ENCODE data around the gene RNF151. TPM values are rescaled to one million over a fixed set of nuclear protein-coding genes. Genes with fewer than 3 reads are reported as not detected.

Gene RNF151
- polyA plus RNA-seq, 2 of the 4 experiments (the other 2 are of a cell fraction) = not detected

- TF ChIP-seq ATOH8 (CRISPR knock-in tag; IDR thresholded peaks at IDR 0.05; ENCODE audit: low read depth) (no peak), HOXB13 (CRISPR knock-in tag; IDR thresholded peaks at IDR 0.05; ENCODE audit: low read depth) (no peak), FOSB (CRISPR knock-in tag; IDR thresholded peaks at IDR 0.05) (no peak), BCL3 (IDR thresholded peaks at IDR 0.05) (no peak)
These were observed 34.3 kb upstream of the RNF151 start (continued) for GRCh38 chr16:1932050-1933028.

- 83% methylated on average over 21 of the region's 23 CpGs for WGBS (ENCODE audit: missing lambda C conversion rate)
- Histone ChIP-seq H3K4me1 (peaks cover 38% of the 10 kb centered on the region), H3K27ac (peak overlapping the region; percentile 66 to 76; a peak in 4 of 6 replicates), H3K4me2 (no peak overlapping the region), H3K9me3 (no peaks in the 10 kb centered on the region), H3K4me3 (no peak overlapping the region)
- no peak for DNase-seq (ENCODE audit: low read depth in 1 of 2, low spot score in 1 of 2)
- ATAC-seq = no peak
- TF ChIP-seq MAZ (IDR thresholded peaks at IDR 0.05; ENCODE audit: borderline replicate concordance, low read depth, low read length) (no peak), FOSB (CRISPR knock-in tag; IDR thresholded peaks at IDR 0.05) (no peak), EP300 (IDR thresholded peaks at IDR 0.05) (no peak), ATOH8 (CRISPR knock-in tag; IDR thresholded peaks at IDR 0.05; ENCODE audit: low read depth) (no peak)
- POLR2A ChIA-PET = no interaction called here
- no peak for FAIRE-seq
- CTCF ChIA-PET = interaction anchor here (0.6 to 12.9 kb wide), 9 partner anchors 8 to 92 kb away, joined by 3 to 396 read pairs (median 11); partner anchors contain the start of genes MEIOB and MSRB1
These were observed 33.5 kb upstream of the RNF151 start for GRCh38 chr16:1933097-1933661.

- no peaks in the 10 kb centered on the region for H3K9me3 ChIP-seq
- H3K27ac ChIP-seq = no peak overlapping the region
- FAIRE-seq (no peak), DNase-seq (ENCODE audit: low read depth in 1 of 2, low spot score in 1 of 2) (no peak), ATAC-seq (no peak)
- WGBS (ENCODE audit: missing lambda C conversion rate) = 92% methylated on average over 11 of the region's 11 CpGs
- ChIA-PET CTCF (interaction anchor here (1.2 to 12.9 kb wide), 3 partner anchors 8 to 69 kb away, joined by 3 to 396 read pairs (median 63); partner anchors contain the start of gene MEIOB), POLR2A (no interaction called here)
- H3K4me3 ChIP-seq = no peak overlapping the region
- no peak for TF ChIP-seq BHLHE40 (IDR thresholded peaks at IDR 0.05; ENCODE audit: low read depth, low read length)
- TF ChIP-seq CBX2 (IDR thresholded peaks at IDR 0.05; ENCODE audit: borderline replicate concordance, low read depth) = no peak
- TF ChIP-seq NR3C1 (IDR thresholded peaks at IDR 0.05) = no peak
- TF ChIP-seq JUN (IDR thresholded peaks at IDR 0.05) = no peak
- TF ChIP-seq MAX (IDR thresholded peaks at IDR 0.05) = no peak
- TF ChIP-seq EP300 (IDR thresholded peaks at IDR 0.05) = no peak
- TF ChIP-seq FOXS1 (CRISPR knock-in tag; IDR thresholded peaks at IDR 0.05) = no peak
- TF ChIP-seq ZNF302 (CRISPR knock-in tag; IDR thresholded peaks at IDR 0.05) = no peak
- TF ChIP-seq ZFP36 (IDR thresholded peaks at IDR 0.05; ENCODE audit: borderline replicate concordance, partially characterized antibody) = no peak
- H3K4me1 ChIP-seq = peaks cover 33% of the 10 kb centered on the region
- no peak overlapping the region for H3K4me2 ChIP-seq
These were observed 29.6 kb upstream of the RNF151 start for GRCh38 chr16:1936945-1937479.

GRCh38 chr16:1938316-1938715 is 28.3 kb upstream of the RNF151 start:
- Histone ChIP-seq H3K4me3 (no peak overlapping the region), H3K27ac (no peak overlapping the region), H3K4me2 (no peak overlapping the region), H3K4me1 (peaks cover 28% of the 10 kb centered on the region), H3K9me3 (no peaks in the 10 kb centered on the region)
- DNase-seq (ENCODE audit: low read depth in 1 of 2, low spot score in 1 of 2) (no peak), ATAC-seq (no peak), FAIRE-seq (no peak)
- ChIA-PET CTCF (interaction anchor here (1.2 to 7.1 kb wide), 3 partner anchors 9 to 81 kb away, joined by 3 to 63 read pairs (median 5); no protein-coding TSS in a partner anchor), POLR2A (interaction anchor here (0.6 to 1.4 kb wide), 2 partner anchors 10 to 26 kb away, joined by 3 read pairs; partner anchors contain the start of gene RPS2)
- 88% methylated on average over 7 of the region's 10 CpGs for WGBS (ENCODE audit: missing lambda C conversion rate)
- no peak for TF ChIP-seq MYC (IDR thresholded peaks at IDR 0.05; ENCODE audit: borderline replicate concordance, low read length)
- no peak for TF ChIP-seq EHMT2 (IDR thresholded peaks at IDR 0.05; ENCODE audit: low read depth)
- TF ChIP-seq HOXB13 (CRISPR knock-in tag; IDR thresholded peaks at IDR 0.05; ENCODE audit: low read depth) = no peak
- TF ChIP-seq HOXA7 (CRISPR knock-in tag; IDR thresholded peaks at IDR 0.05) = no peak
- TF ChIP-seq FOXS1 (CRISPR knock-in tag; IDR thresholded peaks at IDR 0.05) = no peak
- TF ChIP-seq MAX (IDR thresholded peaks at IDR 0.05) = no peak
- TF ChIP-seq POLR2A (IDR thresholded peaks at IDR 0.05; ENCODE audit: low read length) = no peak
- TF ChIP-seq RARB (CRISPR knock-in tag; IDR thresholded peaks at IDR 0.05) = no peak
- no peak for TF ChIP-seq MAFK (IDR thresholded peaks at IDR 0.05; ENCODE audit: partially characterized antibody)
- no peak for TF ChIP-seq ZSCAN20 (CRISPR knock-in tag; IDR thresholded peaks at IDR 0.05)
- no peak for TF ChIP-seq CHD2 (IDR thresholded peaks at IDR 0.05; ENCODE audit: low read length, partially characterized antibody)
- no peak for TF ChIP-seq BCL3 (IDR thresholded peaks at IDR 0.05)
- TF ChIP-seq RFX5 (IDR thresholded peaks at IDR 0.05) = no peak
- TF ChIP-seq TP53 (CRISPR knock-in tag; IDR thresholded peaks at IDR 0.05) = no peak

Measured in A549 (cell line).